B cell (primary cell): ENCODE data around the gene LGI4.

Experiments used
- EZH2 ChIP-seq: IDR thresholded peaks from 2 replicates; pipeline ENCODE4 v1.6.1; 2012; ENCODE audit warnings: borderline replicate concordance, low read depth, mild to moderate bottlenecking, moderate library complexity, low read length; ENCODE audit not compliant: insufficient read depth, poor library complexity, severe bottlenecking
- TF ChIP-seq, protein P1 (sequence below): fragments of 200-600 bp; IDR thresholded peaks from one replicate; pipeline ENCODE4 v1.8.0; 2022; ENCODE audit warnings: antibody characterized with exemption, mild to moderate bottlenecking

DNA sequence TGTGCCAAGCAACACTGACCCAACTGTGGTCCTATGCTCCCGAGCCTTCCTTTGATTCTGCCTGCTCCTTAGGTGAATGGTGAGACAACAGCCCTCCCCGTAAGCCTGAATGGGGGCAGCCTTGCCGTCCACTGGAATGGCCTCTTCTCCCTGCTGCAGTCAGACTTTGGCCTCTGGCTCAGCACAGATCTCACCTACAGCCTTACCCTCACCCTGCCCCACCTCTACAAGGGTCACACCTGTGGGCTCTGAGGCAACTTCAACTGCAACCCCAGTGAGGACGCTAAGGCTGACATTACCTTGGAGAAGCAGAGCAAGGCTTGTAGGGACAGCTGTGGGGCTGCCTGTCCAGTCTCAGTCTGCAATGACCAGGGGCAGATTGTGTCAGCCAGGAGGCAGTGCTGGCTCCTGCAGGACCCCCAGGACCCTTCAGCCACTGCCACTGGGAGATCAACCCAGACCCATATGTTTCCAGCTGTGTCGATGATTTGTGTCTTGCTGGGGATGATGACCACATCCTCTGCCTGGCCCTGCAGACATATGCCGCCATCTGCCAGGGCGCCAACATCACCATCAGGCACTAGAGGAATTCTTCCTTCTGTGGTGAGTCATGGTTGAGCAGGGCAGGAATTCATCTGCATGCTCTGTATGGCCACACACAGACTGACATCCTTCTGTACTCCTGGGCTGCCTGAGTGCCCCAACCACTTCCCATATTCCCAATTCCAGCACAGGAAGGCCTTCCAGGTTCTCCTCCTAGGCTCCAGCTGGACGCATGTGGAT is 46.5 kb downstream of the LGI4 start:
- TF ChIP-seq, protein P1, sequence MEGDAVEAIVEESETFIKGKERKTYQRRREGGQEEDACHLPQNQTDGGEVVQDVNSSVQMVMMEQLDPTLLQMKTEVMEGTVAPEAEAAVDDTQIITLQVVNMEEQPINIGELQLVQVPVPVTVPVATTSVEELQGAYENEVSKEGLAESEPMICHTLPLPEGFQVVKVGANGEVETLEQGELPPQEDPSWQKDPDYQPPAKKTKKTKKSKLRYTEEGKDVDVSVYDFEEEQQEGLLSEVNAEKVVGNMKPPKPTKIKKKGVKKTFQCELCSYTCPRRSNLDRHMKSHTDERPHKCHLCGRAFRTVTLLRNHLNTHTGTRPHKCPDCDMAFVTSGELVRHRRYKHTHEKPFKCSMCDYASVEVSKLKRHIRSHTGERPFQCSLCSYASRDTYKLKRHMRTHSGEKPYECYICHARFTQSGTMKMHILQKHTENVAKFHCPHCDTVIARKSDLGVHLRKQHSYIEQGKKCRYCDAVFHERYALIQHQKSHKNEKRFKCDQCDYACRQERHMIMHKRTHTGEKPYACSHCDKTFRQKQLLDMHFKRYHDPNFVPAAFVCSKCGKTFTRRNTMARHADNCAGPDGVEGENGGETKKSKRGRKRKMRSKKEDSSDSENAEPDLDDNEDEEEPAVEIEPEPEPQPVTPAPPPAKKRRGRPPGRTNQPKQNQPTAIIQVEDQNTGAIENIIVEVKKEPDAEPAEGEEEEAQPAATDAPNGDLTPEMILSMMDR, result no peak
- TF ChIP-seq EZH2, result no peak
